T-helper 2 cell (primary cell): ENCODE results near the gene H6PD.

ENCODE experiments used
- DNase-seq, 5 experiments: peaks; one replicate each; pipeline versions ENCODE4 v3.0.0 to v3.0.0-alpha.2; 2012 to 2022
- total RNA-seq, 2 donors: gene quantifications; one replicate each; lab custom pipeline; 2026; lab: John Stamatoyannopoulos, UW

Gene H6PD, protein sequence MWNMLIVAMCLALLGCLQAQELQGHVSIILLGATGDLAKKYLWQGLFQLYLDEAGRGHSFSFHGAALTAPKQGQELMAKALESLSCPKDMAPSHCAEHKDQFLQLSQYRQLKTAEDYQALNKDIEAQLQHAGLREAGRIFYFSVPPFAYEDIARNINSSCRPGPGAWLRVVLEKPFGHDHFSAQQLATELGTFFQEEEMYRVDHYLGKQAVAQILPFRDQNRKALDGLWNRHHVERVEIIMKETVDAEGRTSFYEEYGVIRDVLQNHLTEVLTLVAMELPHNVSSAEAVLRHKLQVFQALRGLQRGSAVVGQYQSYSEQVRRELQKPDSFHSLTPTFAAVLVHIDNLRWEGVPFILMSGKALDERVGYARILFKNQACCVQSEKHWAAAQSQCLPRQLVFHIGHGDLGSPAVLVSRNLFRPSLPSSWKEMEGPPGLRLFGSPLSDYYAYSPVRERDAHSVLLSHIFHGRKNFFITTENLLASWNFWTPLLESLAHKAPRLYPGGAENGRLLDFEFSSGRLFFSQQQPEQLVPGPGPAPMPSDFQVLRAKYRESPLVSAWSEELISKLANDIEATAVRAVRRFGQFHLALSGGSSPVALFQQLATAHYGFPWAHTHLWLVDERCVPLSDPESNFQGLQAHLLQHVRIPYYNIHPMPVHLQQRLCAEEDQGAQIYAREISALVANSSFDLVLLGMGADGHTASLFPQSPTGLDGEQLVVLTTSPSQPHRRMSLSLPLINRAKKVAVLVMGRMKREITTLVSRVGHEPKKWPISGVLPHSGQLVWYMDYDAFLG
- total RNA-seq, result 66.1 to 82.0 reads per million in 2 donors

DNA sequence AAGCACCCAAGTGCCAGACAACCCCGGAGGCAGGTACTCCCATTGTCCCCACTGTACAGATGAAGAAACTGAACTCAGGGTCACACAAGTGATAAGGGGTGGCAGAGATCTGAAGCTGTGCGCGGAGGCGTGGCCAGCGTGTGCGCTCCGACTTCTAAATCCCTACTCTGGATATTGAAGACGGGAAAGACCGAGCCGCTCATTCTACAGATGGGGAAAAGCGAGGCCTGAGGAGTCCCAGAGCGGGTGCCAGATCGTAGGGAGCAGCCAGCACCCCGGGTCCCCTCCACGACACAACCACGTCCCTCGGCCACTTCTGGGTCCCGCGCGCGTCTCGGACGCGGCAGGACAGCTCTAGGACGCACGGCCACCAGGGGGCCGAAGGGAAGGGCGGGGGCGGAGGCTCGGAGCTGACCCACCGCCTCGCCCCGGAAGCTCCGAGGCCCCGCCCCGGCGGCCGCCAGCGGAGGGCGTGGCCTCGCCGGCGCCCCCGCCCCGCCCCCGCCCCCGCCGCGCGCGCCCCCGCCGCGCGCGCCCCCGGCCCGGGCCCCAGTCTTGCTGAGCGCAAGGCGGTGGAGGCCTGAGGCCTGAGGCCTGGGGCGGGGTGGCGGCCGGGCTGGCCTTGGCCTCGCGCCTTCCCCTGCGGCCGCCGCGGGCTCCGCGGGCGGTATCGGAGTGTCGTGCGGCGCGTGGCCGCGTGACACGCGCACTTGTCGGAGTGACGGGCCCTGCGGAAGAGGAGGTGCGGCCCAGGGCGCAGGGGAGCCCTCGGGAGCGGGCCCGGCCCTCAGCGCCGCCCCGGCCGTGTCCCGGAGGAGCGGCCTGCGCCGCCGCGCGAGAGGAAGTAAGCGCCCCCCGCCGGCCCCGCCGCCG, at the start of gene H6PD:
H6PD (plus strand) TSS at position 552 of the 873 bp plus-strand sequence. CDS start 10,161 bp downstream, outside the sequence.
- DNase-seq, result peak; percentile 47 to 86 (median 70)

DNA sequence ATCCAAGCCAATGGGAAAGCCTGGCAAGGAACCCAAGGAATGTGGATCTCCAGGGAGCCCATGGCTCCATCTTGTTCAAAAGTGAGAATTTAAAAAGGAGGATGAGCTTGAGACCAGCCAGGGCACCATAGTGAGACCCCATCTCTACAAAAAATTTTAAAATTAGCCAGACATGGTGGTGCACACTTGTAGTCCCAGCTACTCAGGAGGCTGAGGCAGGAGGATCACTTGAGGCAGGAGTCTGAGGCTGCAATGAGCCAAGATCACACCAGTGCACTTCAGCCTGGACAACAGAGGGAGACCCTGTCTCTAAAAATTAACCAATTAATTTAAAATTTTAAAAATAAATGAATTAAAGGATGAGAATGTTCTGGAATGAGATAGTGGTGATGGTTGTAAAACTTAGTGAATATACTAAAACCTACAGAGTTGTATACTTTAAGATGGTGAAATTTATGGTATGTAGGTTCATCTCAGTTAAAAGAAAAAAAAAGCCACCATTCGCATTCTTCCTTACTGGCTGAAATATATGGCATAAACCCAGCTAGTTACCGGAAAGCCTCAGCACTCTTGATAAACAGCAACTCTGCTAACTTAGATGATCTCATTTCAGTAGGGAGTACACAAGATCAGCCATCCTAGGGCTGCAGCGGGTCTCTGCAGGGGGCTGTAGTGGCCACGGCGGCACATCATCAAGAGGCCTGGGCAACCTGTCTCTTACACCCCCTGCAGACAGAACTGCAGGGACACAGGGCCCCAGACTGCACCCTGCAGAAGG, 48.3 kb upstream of the H6PD start:
- no peak for DNase-seq

DNA sequence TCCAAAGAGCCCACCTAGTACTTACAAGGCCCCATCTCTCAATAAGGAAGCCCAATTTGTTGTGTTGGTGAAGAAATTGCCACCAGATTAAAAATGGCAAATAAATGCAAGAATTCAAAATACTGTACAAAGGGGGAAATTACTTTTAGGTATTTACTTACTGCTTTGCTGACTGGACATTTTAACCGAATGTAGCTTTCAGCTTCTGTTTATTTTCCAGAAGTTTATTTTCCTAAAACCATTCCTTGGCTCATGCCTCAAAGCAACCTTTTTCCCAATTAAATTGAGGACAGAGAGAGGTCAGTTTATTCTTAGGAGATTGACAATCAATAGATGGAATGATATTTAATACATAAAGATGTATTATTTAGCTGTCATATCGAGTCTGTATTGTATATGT, 47.6 kb upstream of the H6PD start:
- DNase-seq, result no peak

DNA sequence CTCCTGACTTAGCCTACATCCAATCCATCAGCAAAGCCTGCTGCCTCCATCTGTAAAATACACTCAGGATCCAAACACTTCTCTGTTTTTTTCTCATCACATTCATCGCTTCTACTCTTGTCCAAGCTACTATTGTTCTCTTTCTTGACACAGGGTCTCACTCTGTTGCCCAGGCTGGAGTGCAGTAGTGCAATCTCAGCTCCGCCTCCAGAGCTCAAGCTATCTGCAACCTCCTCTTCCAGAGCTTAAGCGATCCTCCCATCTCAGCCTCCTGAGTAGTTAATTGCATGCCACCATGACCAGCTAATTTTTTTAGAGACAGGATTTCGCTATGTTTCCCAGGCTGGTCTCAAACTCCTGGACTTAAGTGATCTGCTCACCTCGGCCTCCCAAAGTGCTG, 44.3 kb upstream of the H6PD start:
- DNase-seq, result no peak

DNA sequence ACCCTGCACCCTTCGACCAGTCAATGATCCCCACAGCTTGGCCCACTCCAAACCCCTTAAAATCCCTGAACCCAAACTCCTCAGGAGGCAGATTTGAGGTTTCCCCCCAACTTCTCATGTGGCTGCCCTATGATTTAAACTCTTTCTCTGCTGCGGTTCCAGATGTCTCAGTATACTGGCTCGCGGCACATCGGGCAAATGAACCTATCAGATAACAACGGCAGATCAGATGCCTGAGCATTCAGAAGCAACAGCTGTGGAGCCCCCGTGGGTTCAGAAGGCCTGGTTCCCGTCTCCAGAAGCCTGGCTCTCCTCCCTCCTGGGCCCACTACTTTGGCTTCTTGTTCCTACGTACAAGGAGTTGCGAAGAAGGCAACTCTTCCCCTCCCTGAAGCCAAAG, 43.3 kb upstream of the H6PD start:
- DNase-seq, result no peak

DNA sequence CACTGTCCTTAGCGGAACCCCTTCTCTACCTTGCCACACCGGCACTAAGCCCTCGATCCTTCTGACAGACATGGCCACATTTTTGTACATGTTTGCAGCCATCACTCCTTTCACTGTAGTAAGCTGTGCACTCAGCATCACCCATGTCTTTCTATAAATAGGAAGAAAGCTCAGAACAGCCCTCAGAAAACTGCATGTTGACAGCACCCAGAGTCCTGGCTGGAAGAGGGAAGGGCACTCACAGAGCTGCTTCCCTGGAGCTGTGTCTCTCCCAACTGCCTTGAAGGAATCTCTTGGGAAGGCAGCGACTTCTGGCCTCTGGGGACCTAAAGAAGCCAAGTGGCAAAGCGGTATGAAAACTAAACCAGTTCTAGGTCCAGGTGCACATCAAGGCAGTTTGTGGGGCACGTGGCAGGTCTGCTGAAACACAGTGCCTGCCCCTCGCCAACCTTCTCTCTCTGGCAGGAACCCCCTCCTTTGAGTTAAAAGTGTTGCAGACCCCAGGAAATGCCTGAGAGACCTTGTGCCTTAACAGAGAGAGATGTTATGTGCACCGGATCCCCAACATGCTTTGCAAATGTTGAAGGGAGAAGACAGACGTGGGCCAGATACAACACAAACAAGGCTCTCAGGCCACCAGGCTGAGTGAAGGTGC, 41.9 kb upstream of the H6PD start:
- no peak for DNase-seq

DNA sequence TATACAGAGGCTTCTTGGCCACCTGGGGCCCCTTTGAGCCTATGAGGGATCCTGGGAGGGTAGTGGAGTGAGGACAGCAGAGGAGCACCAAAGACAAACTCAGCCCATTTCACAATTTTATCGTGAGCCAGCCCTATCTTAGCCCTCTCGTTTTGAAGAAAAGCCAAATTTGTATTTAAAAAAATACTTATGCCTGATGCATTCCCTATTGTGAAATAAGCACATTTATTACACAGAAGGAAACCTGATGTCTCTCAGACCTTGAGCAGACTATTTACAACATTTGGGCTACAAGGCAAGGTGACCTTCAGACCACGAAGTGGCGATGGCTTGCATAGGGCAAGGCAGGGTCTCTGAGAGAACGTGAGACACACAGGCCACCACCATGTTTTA, 41.3 kb upstream of the H6PD start:
- DNase-seq, result no peak

DNA sequence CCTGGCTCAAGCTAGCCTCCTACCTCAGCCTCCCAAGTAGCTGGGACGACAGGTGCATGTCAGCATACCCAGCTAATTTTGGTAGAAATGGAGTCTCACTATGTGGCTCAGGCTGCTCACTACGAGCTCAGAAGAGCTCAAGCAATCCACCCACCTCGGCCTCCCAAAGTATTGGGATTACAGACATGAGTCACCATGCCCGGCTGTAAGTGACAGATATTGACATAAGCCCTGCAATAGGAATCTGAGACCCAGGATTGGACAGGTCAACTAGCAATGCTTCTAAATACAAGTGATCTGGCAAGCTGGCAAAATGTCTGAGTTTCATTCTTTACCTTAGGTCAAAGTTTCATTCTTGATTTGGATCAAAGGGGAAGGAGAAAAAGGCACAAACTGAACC, 40.5 kb upstream of the H6PD start:
- no peak for DNase-seq

DNA sequence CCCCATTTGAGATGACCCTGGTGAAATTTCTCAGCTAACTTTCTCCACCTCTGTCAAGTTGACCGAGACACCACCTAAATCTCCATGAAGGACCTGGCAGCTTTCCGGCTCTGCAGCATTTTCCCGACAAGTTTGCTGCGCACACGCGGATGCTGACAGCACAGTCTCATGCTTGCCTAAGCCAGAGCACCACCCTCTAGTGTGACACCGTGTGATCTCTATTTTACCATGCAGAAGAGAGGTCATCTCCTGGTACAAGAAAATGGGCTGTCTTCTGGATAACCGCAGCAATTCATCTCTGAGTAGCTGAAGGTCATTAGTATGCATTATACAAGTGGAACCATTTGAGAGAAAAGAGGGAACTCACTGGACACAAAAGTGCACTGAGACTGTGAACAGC, 38.9 kb upstream of the H6PD start:
- no peak for DNase-seq

DNA sequence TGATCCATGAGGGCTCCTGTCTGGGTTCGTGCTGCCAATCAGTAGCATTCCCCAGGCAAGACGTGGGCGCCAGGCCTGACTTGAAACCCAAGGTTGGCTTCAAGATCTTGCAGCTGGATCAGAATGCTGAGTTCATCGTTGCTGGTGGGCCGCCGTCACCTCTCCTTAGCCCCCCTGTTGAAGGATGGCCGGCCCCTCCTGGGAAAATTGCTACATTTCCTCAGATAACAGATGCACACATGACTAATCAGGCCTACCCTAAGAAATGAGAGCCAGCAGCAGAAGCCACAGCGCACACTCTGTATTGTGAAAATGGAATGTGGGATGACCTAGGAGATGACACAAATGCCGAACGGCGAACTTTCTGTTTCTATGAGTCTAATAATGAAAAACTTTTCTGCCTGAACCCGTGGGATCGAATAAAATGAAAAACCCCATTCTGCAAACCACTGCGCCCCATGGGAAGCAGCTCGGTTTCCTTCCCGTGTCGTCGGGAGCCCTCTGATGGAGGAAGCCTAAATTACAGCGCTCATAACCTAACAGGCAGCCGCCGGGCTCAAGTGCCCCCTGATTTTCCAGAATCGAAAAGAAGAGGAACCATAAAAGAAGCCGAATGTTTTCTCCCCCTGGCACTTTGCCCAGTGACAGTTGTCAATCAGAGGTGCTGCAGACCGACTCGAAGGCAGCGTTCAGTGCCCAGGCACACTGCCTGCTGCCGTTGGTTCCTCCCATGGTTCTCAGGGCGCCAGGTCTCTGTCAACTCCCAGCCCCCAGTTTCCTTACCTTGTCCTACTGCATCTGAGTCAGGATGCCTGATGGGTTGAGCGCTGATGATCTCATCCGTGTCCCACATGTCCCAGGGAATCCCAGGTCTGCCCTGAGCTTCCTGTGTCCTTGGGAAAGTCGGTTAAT, 38.2 kb upstream of the H6PD start:
- peak in 2 of 5 experiments; percentile 43 to 49 for DNase-seq

DNA sequence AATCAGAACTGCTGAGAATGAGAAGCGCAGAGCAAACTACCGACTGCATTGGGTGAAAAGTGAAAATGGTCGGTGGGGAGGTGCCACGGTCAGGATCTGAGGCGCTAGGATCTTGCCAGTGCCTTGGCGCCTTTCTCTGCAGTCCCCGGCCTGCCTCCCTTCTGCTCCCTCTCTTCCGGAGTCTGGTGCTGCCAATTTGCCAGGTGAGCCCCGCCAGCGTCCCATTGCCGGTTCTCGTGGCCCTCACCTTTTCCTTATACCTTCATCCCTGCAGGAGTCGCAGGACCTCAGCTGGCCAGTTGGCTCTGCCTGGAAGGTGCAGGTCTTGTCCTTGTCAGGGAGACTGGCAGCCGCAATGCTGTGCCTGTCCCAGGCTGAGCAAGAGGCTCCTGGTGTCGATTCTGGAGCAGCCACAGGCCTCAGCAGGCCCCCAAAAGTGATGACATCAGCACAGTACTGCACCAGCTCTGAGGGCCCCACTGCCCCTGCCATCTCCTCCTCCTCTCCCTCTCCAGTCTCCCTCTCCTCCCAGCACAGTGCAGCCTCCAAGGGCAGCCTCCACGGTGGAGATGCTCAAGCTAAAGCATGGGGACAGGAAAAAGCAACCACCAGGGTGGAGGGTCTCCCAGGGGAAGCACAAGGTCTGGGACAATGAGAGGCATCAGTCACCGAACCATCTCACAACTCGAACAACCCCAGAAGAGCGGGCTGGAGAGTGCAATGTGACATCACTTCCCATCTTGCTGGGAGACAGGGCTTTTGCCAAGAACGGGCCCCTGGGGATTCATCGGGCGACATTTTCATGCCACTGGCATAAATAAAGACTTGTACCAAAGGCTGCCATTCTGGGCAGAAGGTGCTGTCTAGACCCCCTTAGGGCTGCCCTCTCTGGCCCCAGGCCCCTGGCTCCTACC, 37.1 kb upstream of the H6PD start:
- no peak for DNase-seq

DNA sequence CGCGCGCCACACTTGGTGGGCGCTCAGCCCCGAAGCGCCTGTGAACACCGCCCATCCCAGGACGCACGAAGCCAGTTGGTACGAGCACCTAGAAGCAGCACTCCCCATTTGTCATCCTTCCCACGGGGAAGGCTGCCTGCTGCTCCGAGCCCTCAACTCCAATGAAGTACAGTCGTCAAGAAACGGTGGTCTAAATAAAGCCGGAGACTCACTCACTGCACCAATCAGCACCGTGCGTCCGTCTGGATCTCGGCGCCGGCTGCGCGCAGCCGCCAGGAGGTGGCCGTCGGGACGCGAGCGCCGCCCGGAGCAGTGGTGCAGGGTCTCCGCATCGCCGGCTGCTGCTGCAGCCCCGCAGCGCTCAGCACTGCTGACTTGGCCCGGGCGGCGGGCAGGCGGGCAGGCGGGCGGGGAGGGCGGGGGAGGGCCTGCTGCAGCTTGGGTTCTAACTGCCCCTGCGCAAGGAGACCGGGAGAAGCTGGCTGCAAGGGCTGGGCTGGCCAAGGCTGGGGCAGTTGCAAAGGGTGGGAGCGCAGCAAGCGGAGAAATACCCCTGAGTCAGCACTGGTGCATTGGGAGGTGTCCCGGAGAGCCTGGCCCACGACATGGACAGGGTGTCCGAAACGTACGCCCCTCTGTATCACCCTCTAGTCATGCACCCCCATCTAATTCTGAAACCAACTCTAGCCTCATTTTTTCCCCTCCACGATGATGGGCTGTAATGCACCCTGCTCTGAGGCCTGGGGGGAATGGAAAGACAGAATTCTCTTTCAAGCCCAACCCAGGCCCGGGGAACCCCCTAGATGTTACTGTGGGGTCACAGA, 35.8 kb upstream of the H6PD start:
- DNase-seq, result no peak

DNA sequence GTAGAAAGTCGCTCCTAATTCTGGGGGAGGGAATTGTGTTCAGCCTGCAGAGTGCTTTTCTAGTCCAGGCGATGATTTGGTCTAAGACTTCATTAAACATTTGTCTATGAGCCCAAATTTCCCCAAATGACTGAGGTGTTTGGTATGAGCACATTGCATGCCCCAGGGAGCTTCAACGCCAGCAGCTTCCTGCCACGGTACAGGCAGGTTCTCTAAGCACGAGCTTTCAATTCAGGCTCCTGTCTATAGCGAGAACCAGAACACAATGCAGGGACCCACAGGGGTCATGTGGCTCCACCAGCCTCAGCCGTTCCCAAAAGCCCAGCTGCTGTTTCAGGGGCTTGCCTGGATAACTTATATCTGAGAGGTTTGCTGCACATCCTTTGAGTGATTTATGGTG, 34.1 kb upstream of the H6PD start:
- DNase-seq, result no peak

DNA sequence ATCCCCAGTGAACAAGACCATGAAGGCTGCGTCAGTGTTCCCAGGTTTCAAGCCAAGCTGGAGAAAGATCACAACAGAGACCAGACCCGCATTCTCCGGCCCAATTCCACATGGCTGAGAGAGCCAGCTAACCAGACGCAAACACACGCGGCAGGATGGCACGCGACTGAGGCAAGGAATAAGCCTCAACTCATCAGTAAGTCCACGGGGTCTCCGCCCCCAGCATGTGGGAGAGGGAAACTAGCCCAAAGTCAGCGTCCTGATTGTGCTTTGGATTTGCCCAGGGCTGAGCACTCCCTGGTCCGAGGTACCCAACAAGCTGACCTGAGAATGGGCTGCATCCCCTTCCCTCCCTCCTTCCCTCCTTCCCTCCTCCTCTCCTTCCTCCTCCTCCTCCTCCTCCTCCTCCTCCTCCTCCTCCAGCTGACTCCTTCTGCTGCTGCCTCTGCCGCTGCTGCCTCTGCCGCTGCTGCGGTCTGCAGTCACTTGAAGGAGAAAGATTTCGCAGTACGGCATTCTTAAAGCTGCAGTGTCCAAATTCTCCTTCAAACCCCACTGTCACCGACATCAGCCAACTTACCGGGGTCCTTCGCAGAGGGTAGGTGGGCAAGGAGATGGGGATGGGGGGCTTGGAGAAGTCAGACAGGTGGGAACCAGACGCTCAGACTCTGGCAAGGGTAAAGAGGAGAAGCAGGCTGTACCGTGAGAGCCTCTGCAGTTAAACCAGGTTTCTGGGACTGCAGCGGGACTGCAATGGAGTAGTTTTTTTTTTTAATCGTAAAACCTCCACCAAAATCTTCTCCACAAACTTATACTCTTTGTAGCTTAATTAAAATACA, 33.0 kb upstream of the H6PD start:
- peak in 1 of 5 experiments; percentile 46 for DNase-seq

DNA sequence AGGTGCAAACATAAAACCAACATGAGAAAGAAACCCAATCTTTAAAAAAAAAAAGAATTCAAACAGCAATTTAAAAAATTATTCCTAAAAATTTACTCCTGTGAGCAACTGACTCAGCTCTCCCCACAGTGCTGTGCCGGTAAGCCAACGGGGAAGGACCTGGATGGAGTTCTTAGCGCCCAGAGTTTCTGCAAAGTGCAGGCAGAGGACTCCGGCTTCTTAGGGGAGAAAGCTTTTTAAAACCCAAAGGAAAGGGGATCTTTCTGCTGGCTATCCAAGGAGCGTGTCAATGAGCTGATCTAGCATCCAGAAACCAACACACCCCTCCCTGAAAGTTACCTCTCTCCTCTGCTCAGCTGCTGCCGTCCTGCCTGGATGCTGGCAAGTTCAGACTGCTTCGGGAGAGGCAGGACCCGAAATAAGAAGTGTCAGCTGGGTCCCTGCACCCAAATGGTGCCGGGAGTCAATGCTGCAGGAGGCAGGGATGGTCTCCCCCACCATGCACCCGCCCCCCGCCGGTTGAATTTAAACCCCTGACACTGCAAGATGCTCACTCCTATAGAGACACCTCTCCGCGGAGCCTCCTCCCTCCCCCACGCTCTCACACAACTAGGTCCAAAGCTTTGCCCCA, 32.2 kb upstream of the H6PD start:
- DNase-seq, result no peak

DNA sequence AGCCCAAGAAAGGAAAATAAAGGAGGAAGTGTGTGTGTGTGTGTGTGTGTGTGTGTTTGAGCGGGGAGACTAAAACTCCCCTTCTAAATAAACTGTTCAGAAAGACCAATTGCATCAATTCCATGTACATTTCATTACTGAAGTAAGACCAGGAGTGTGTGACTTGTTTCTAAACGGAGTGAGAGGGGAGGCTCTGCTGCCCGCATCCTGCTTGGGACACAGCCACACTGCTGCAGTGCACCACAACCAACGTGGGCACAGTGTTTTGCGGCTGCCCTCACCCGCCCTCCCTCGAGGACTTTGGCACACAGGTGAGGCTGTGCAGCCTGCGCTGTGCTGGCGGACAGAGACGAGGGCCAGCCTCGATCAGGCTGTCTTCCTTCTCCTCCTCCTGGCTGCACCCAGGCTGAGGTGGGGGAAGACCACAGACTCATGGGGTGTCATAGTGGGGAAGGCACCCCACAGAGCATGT, 31.0 kb upstream of the H6PD start:
- DNase-seq, result peak in 1 of 5 experiments; percentile 76
